T-helper 2 cell treated with Interferon-gamma antibody and Interleukin-4, amounts not matched to agents 5 μg/mL and 100 μg/mL, for 36 hours (primary cell): Measurements from ENCODE around the gene PPFIBP2.
"Not testable (repeated sequence)": the region's sequence is repeated elsewhere in the genome, so short reads cannot be mapped to it uniquely, and the experiment has no call there.

Experiments used
- DNase-seq: peaks from one replicate; pipeline ENCODE4 v3.0.0; 2021; ENCODE audit warnings: low spot score
- H3K27ac Mint-ChIP-seq: one replicate; pipeline ENCODE4 v1.8.0; 2021; ENCODE audit warnings: mild to moderate bottlenecking, mixed read lengths
- H3K27me3 Mint-ChIP-seq: one replicate; pipeline ENCODE4 v1.8.0; 2021; ENCODE audit warnings: low read depth, mixed read lengths
- H3K36me3 Mint-ChIP-seq: one replicate; pipeline ENCODE4 v1.8.0; 2021; ENCODE audit warnings: low read depth, mixed read lengths
- H3K4me1 Mint-ChIP-seq: one replicate; pipeline ENCODE4 v1.8.0; 2021; ENCODE audit warnings: low read depth, mixed read lengths
- H3K4me3 Mint-ChIP-seq: one replicate; pipeline ENCODE4 v1.8.0; 2022; ENCODE audit warnings: mild to moderate bottlenecking, moderate library complexity, mixed read lengths
- H3K9me3 Mint-ChIP-seq: one replicate; pipeline ENCODE4 v1.8.0; 2021; ENCODE audit warnings: mixed read lengths

Gene PPFIBP2

GRCh38 chr11:7646866-7647265 is 133.1 kb downstream of the PPFIBP2 start:
- Mint-ChIP-seq H3K27me3 (no peaks in the 10 kb centered on the region), H3K4me1 (no peaks in the 10 kb centered on the region), H3K9me3 (no peaks in the 10 kb centered on the region), H3K27ac (no peak overlapping the region), H3K4me3 (no peak overlapping the region), H3K36me3 (no peaks in the 10 kb centered on the region)
- DNase-seq, result no peak

GRCh38 chr11:7648264-7648663 is 134.5 kb downstream of the PPFIBP2 start:
- no peak for DNase-seq
- no peak overlapping the region for H3K4me3 Mint-ChIP-seq
- no peak overlapping the region for H3K27ac Mint-ChIP-seq
- no peaks in the 10 kb centered on the region for H3K36me3 Mint-ChIP-seq
- H3K4me1 Mint-ChIP-seq, result no peaks in the 10 kb centered on the region
- H3K9me3 Mint-ChIP-seq, result no peaks in the 10 kb centered on the region
- H3K27me3 Mint-ChIP-seq, result no peaks in the 10 kb centered on the region

- H3K4me1 Mint-ChIP-seq, result no peaks in the 10 kb centered on the region
These were observed 137.3 kb downstream of the PPFIBP2 start for GRCh38 chr11:7651140-7651551.

GRCh38 chr11:7651700-7652099 is 137.9 kb downstream of the PPFIBP2 start:
- Mint-ChIP-seq H3K4me1 (no peaks in the 10 kb centered on the region), H3K27me3 (no peaks in the 10 kb centered on the region), H3K4me3 (no peak overlapping the region), H3K27ac (no peak overlapping the region), H3K9me3 (no peaks in the 10 kb centered on the region), H3K36me3 (no peaks in the 10 kb centered on the region)
- no peak for DNase-seq

More at GRCh38 chr11:7651140-7651551, 137.3 kb downstream of the PPFIBP2 start:
- Mint-ChIP-seq H3K27ac (no peak overlapping the region), H3K36me3 (no peaks in the 10 kb centered on the region), H3K27me3 (no peaks in the 10 kb centered on the region), H3K9me3 (no peaks in the 10 kb centered on the region), H3K4me3 (no peak overlapping the region)
- no peak for DNase-seq

GRCh38 chr11:7654195-7654705 is 140.5 kb downstream of the PPFIBP2 start:
- Mint-ChIP-seq H3K4me1 (no peaks in the 10 kb centered on the region), H3K36me3 (no peaks in the 10 kb centered on the region), H3K27ac (no peak overlapping the region), H3K4me3 (no peak overlapping the region), H3K9me3 (no peaks in the 10 kb centered on the region), H3K27me3 (no peaks in the 10 kb centered on the region)
- no peak for DNase-seq

- no peaks in the 10 kb centered on the region for H3K27me3 Mint-ChIP-seq
- no peak overlapping the region for H3K27ac Mint-ChIP-seq
- no peaks in the 10 kb centered on the region for H3K9me3 Mint-ChIP-seq
- no peaks in the 10 kb centered on the region for H3K36me3 Mint-ChIP-seq
- H3K4me3 Mint-ChIP-seq, result no peak overlapping the region
- no peak for DNase-seq
- H3K4me1 Mint-ChIP-seq, result no peaks in the 10 kb centered on the region
These were observed 141.7 kb downstream of the PPFIBP2 start for GRCh38 chr11:7655253-7656217.

- no peaks in the 10 kb centered on the region for H3K9me3 Mint-ChIP-seq
- H3K27ac Mint-ChIP-seq, result no peak overlapping the region
- no peaks in the 10 kb centered on the region for H3K36me3 Mint-ChIP-seq
- no peak for DNase-seq
- no peaks in the 10 kb centered on the region for H3K27me3 Mint-ChIP-seq
- no peaks in the 10 kb centered on the region for H3K4me1 Mint-ChIP-seq
- H3K4me3 Mint-ChIP-seq, result no peak overlapping the region
These were observed 142.9 kb downstream of the PPFIBP2 start for GRCh38 chr11:7656704-7657103.

- Mint-ChIP-seq H3K9me3 (no peaks in the 10 kb centered on the region), H3K27me3 (no peaks in the 10 kb centered on the region), H3K4me3 (no peak overlapping the region), H3K27ac (no peak overlapping the region), H3K4me1 (no peaks in the 10 kb centered on the region), H3K36me3 (no peaks in the 10 kb centered on the region)
- DNase-seq, result no peak
These were observed 143.7 kb downstream of the PPFIBP2 start for GRCh38 chr11:7657306-7658025.

- not testable (repeated sequence) for H3K27me3 Mint-ChIP-seq, H3K27ac Mint-ChIP-seq, H3K36me3 Mint-ChIP-seq, DNase-seq, H3K9me3 Mint-ChIP-seq, H3K4me1 Mint-ChIP-seq, H3K4me3 Mint-ChIP-seq
These were observed 149.7 kb downstream of the PPFIBP2 start for GRCh38 chr11:7663531-7663930.

GRCh38 chr11:7664867-7665266 is 151.1 kb downstream of the PPFIBP2 start:
- Mint-ChIP-seq H3K4me1 (no peaks in the 10 kb centered on the region), H3K27ac (no peak overlapping the region), H3K36me3 (no peaks in the 10 kb centered on the region), H3K4me3 (no peak overlapping the region), H3K9me3 (no peaks in the 10 kb centered on the region), H3K27me3 (peaks cover 2% of the 10 kb centered on the region)
- DNase-seq, result no peak

- Mint-ChIP-seq H3K27me3 (peaks cover 2% of the 10 kb centered on the region), H3K36me3 (no peaks in the 10 kb centered on the region), H3K4me1 (no peaks in the 10 kb centered on the region), H3K27ac (no peak overlapping the region), H3K9me3 (no peaks in the 10 kb centered on the region), H3K4me3 (no peak overlapping the region)
- peak; percentile 53 for DNase-seq
These were observed 151.9 kb downstream of the PPFIBP2 start for GRCh38 chr11:7665473-7666291.

GRCh38 chr11:7666292-7666866 is 152.6 kb downstream of the PPFIBP2 start:
- H3K36me3 Mint-ChIP-seq, result no peaks in the 10 kb centered on the region
- H3K27ac Mint-ChIP-seq, result no peak overlapping the region
- no peaks in the 10 kb centered on the region for H3K9me3 Mint-ChIP-seq

GRCh38 chr11:7667460-7667859 is 153.7 kb downstream of the PPFIBP2 start:
- Mint-ChIP-seq H3K36me3 (no peaks in the 10 kb centered on the region), H3K27ac (no peak overlapping the region), H3K9me3 (no peaks in the 10 kb centered on the region), H3K27me3 (peaks cover 8% of the 10 kb centered on the region), H3K4me1 (no peaks in the 10 kb centered on the region), H3K4me3 (no peak overlapping the region)
- DNase-seq, result no peak

More at GRCh38 chr11:7666292-7666866, 152.6 kb downstream of the PPFIBP2 start:
- H3K4me3 Mint-ChIP-seq, result no peak overlapping the region
- no peak for DNase-seq
- no peaks in the 10 kb centered on the region for H3K4me1 Mint-ChIP-seq
- H3K27me3 Mint-ChIP-seq, result peaks cover 2% of the 10 kb centered on the region
